HCT116 (cell line): ENCODE results near the gene RYR2.

Source experiments
- CBX3 ChIP-seq: IDR thresholded peaks from 2 replicates; pipeline ENCODE4 v1.6.1; 2012; ENCODE audit warnings: low read depth
- CTCF ChIP-seq, 3 experiments: fragments of 200-600 bp in 1 of 3; sonication (generic) in 1 of 3; IDR thresholded peaks in 2 of 3; conservative IDR thresholded peaks in 1 of 3; 2 replicates each; pipeline ENCODE4 v1.5.1; 2012 to 2017; ENCODE audit warnings: low read depth in 2 of 3, low read length in 2 of 3, antibody characterized with exemption in 1 of 3, borderline replicate concordance in 1 of 3, control low read depth in 1 of 3, mild to moderate bottlenecking in 1 of 3, mixed read lengths in 1 of 3, mixed run types in 1 of 3, moderate library complexity in 1 of 3; ENCODE audit not compliant: insufficient read depth in 1 of 3
- POLR2A ChIP-seq: IDR thresholded peaks from 2 replicates; pipeline ENCODE4 v1.7.0; 2011; ENCODE audit warnings: borderline replicate concordance; ENCODE audit not compliant: insufficient read depth, insufficient read length; ENCODE audit errors: extremely low read depth
- POLR2AphosphoS5 ChIP-seq: IDR thresholded peaks from 2 replicates; pipeline ENCODE4 v1.6.1; 2011; ENCODE audit warnings: mild to moderate bottlenecking, low read depth, low read length, moderate library complexity

GRCh38 chr1:237226177-237226944 is 184.4 kb downstream of the RYR2 start:
- TF ChIP-seq CTCF (IDR thresholded peaks at IDR 0.05 in 2 of 3, conservative IDR thresholded peaks at IDR 0.05 in 1 of 3; ENCODE audit: borderline replicate concordance in 1 of 3, insufficient read depth in 1 of 3, low read depth in 2 of 3, low read length in 2 of 3), result no peak
- TF ChIP-seq POLR2A, result no peak
- no peak for TF ChIP-seq CBX3
- TF ChIP-seq POLR2AphosphoS5, result no peak
